Measurements from ENCODE around the gene TMEM39A. TPM values are rescaled to one million over a fixed set of nuclear protein-coding genes. Genes with fewer than 3 reads are reported as not detected.
A peak's percentile ranks its signal among the peaks of the same experiment; 100 is the strongest.

Gene TMEM39A
- total RNA-seq, 6 experiments from 2014 or later = 14.9 to 34.6 (median 20.9) TPM

DNA sequence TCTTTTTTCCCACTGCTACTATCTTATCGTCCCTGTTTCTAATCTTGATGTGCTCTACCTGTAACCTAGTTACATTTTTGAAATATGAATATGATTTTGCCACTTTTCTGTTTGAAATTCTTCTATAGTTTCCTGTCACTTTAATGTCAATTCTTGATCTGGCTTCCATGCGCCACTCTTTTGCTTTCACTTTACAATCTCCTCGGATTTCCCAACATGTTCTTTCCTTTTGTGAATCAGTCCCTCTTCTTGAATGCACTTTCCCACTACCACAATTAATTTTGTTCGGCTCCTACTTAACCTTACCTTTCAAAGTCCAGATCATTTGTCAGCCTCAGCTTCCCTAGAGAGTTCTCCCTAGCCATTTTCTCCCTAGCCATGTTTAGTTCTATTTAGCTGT, 43.2 kb upstream of the TMEM39A start:
- Histone ChIP-seq H3K4me1 (no peaks in the 10 kb centered on the region), H3K9me3 (no peaks in the 10 kb centered on the region), H3K27me3 (no peaks in the 10 kb centered on the region), H3K36me3 (peaks cover 0 to 42% (median 3%) of the 10 kb centered on the region in 4 donors), H3K27ac (no peak overlapping the region), H3K4me3 (peak overlapping the region in 1 of 3 donors; percentile 2)
- intact Hi-C loops (cut with DNase I) = no loop called here
- 40% methylated on average over 4 of the region's 4 CpGs for WGBS (ENCODE audit: insufficient coverage, low coverage, low lambda C conversion rate, missing lambda C conversion rate)
- no peak for DNase-seq
- peak in 1 of 4 donors; percentile 65 for ATAC-seq
- no peak for TF ChIP-seq POLR2A (IDR thresholded peaks at IDR 0.05)
- TF ChIP-seq, protein P1, sequence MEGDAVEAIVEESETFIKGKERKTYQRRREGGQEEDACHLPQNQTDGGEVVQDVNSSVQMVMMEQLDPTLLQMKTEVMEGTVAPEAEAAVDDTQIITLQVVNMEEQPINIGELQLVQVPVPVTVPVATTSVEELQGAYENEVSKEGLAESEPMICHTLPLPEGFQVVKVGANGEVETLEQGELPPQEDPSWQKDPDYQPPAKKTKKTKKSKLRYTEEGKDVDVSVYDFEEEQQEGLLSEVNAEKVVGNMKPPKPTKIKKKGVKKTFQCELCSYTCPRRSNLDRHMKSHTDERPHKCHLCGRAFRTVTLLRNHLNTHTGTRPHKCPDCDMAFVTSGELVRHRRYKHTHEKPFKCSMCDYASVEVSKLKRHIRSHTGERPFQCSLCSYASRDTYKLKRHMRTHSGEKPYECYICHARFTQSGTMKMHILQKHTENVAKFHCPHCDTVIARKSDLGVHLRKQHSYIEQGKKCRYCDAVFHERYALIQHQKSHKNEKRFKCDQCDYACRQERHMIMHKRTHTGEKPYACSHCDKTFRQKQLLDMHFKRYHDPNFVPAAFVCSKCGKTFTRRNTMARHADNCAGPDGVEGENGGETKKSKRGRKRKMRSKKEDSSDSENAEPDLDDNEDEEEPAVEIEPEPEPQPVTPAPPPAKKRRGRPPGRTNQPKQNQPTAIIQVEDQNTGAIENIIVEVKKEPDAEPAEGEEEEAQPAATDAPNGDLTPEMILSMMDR (IDR thresholded peaks at IDR 0.05) = no peak

DNA sequence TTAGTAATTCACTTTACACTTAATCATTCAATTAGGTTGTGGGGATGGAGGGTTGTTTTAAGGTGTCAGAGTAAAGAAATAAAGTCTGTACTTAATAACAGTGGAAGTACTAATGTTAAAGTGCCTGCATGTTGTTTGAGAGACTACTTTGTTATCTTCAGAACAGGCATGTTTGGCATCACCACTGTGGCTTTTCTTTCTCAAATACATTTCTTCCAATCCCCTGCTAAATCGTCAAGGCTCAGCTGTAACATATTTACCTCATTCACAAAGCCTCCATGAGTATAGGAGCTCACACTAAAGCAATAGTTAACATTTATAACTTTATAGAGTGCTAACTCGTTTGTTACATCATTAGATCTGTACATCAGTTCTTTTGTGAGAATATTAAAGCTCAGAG, 37.5 kb upstream of the TMEM39A start:
- Histone ChIP-seq H3K4me1 (peaks cover 0 to 22% (median 7%) of the 10 kb centered on the region in 4 donors), H3K4me3 (no peak overlapping the region), H3K27ac (no peak overlapping the region), H3K27me3 (no peaks in the 10 kb centered on the region), H3K9me3 (no peaks in the 10 kb centered on the region), H3K36me3 (peaks cover 0 to 9% (median 3%) of the 10 kb centered on the region in 4 donors)
- ATAC-seq = no peak
- intact Hi-C loops (cut with DNase I) = no loop called here
- 54% methylated on average over 2 of the region's 2 CpGs for WGBS (ENCODE audit: insufficient coverage, low coverage, low lambda C conversion rate, missing lambda C conversion rate)
- TF ChIP-seq, protein P1 (IDR thresholded peaks at IDR 0.05) = no peak
- no peak for TF ChIP-seq POLR2A (IDR thresholded peaks at IDR 0.05)
- no peak for DNase-seq

DNA sequence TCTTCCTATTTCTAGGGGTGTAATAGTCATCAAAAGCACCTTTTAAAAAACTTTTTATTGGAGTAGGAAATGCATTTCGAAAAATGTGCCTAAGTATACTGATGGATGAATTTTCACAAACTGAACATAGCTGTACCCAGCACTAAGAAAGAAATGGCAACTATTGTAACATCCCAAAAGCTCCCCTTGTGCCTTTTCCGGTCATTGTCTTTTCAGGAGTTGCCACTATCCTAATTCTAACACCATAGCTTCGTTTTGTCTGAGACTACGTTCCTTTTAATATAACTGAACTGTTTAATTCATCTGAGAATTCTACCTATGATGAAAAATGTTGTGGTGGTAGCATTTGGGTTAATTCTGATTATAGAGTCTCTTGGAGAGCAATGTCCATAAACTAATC, 36.9 kb upstream of the TMEM39A start:
- intact Hi-C loops (cut with DNase I) = no loop called here
- DNase-seq (no peak), ATAC-seq (no peak)
- no peak overlapping the region for H3K4me3 ChIP-seq
- no peaks in the 10 kb centered on the region for H3K27me3 ChIP-seq
- TF ChIP-seq, protein P1 (IDR thresholded peaks at IDR 0.05) = no peak
- TF ChIP-seq POLR2A (IDR thresholded peaks at IDR 0.05) = no peak
- H3K4me1 ChIP-seq = peaks cover 0 to 22% (median 7%) of the 10 kb centered on the region in 4 donors
- peaks cover 0 to 5% (median 1%) of the 10 kb centered on the region in 4 donors for H3K36me3 ChIP-seq
- 85% methylated on average over 4 of the region's 4 CpGs for WGBS (ENCODE audit: insufficient coverage, low coverage, low lambda C conversion rate, missing lambda C conversion rate)
- H3K9me3 ChIP-seq = no peaks in the 10 kb centered on the region
- no peak overlapping the region for H3K27ac ChIP-seq

DNA sequence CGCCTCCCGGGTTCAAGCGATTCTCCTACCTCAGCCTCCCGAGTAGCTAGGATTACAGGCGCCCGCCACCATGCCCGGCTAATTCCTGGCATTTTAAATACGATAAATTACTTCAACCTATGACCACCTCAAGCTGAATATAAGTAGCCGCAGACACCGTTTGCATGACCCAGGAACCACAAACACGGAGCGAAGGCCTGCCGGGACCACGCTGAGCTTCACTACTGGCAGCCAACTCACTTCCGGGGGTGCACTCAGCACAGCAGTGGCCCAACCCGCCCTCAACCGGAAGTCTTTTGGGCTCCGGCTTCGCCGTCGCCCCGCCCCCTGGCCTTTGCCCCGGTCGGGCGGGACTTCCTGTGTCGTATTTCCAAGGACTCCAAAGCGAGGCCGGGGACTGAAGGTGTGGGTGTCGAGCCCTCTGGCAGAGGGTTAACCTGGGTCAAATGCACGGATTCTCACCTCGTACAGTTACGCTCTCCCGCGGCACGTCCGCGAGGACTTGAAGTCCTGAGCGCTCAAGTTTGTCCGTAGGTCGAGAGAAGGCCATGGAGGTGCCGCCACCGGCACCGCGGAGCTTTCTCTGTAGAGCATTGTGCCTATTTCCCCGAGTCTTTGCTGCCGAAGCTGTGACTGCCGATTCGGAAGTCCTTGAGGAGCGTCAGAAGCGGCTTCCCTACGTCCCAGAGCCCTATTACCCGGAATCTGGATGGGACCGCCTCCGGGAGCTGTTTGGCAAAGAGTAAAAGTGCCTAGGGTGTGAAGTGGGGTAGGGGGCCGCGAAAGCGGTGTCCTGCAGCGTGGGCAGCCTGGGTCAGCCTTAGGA, 35.0 kb upstream of the TMEM39A start, which contains the start of gene TIMMDC1:
Gene TIMMDC1 (plus strand): TSS at position 362 of the 826 bp plus-strand sequence. CDS start 187 bp downstream, at position 549.
- peak; percentile 99 to 100 (median 99) for ATAC-seq
- H3K9me3 ChIP-seq = no peaks in the 10 kb centered on the region
- peaks cover 0 to 22% (median 7%) of the 10 kb centered on the region in 4 donors for H3K4me1 ChIP-seq
- intact Hi-C loops (cut with DNase I) = no loop called here
- H3K27me3 ChIP-seq = no peaks in the 10 kb centered on the region
- H3K36me3 ChIP-seq = no peaks in the 10 kb centered on the region
- H3K27ac ChIP-seq = peak within 1 kb of the TSS; percentile 80 to 94 (median 92)
- peak; percentile 97 to 98 (median 98) for DNase-seq
- H3K4me3 ChIP-seq = peak within 1 kb of the TSS; percentile 80 to 88 (median 83)
- TF ChIP-seq, protein P1 (IDR thresholded peaks at IDR 0.05) = no peak
- peak; percentile 80 for TF ChIP-seq POLR2A (IDR thresholded peaks at IDR 0.05)
- WGBS (ENCODE audit: insufficient coverage, low coverage, low lambda C conversion rate, missing lambda C conversion rate) = 0% methylated on average over 8 of the region's 58 CpGs
